ENCODE data around the gene SHROOM3.
"Not testable (repeated sequence)": the region's sequence is repeated elsewhere in the genome, so short reads cannot be mapped to it uniquely, and the experiment has no call there.

The SHROOM3 gene

GRCh38 chr4:76434901-76435527, at the start of gene SHROOM3:
SHROOM3 (plus strand) TSS chr4:76435229; CDS start chr4:76436053, 824 bp downstream.
- no peak for DNase-seq

GRCh38 chr4:76385974-76386373, 49.1 kb upstream of the SHROOM3 start:
- DNase-seq: no peak

GRCh38 chr4:76386566-76387305, 48.3 kb upstream of the SHROOM3 start:
- DNase-seq: peak; percentile 53

- no peak for DNase-seq
Observed at GRCh38 chr4:76388160-76388908, 46.7 kb upstream of the SHROOM3 start.

- DNase-seq: no peak
Observed at GRCh38 chr4:76401654-76402053, 33.4 kb upstream of the SHROOM3 start.

GRCh38 chr4:76406081-76406480, 28.9 kb upstream of the SHROOM3 start:
- DNase-seq: no peak

GRCh38 chr4:76407440-76408119, 27.4 kb upstream of the SHROOM3 start:
- DNase-seq: peak; percentile 52

- DNase-seq: no peak
Observed at GRCh38 chr4:76410636-76411035, 24.4 kb upstream of the SHROOM3 start.

- DNase-seq: no peak
Observed at GRCh38 chr4:76420188-76420761, 14.8 kb upstream of the SHROOM3 start.

- peak; percentile 16 for DNase-seq
Observed at GRCh38 chr4:76420762-76421581, 14.1 kb upstream of the SHROOM3 start, which contains the start of gene CCDC158. CCDC158 (minus strand) TSS chr4:76421141; CDS start chr4:76403207, 17,934 bp downstream.

- DNase-seq: not testable (repeated sequence)
Observed at GRCh38 chr4:76423159-76423558, 11.9 kb upstream of the SHROOM3 start.

GRCh38 chr4:76426272-76426671, 8.8 kb upstream of the SHROOM3 start:
- no peak for DNase-seq

GRCh38 chr4:76429636-76430035, 5.4 kb upstream of the SHROOM3 start:
- DNase-seq: peak; percentile 35

- peak; percentile 60 for DNase-seq
Observed at GRCh38 chr4:76430519-76431388, 4.3 kb upstream of the SHROOM3 start.

GRCh38 chr4:76435528-76436319, 695 bp downstream of the SHROOM3 start:
- DNase-seq: no peak

- no peak for DNase-seq
Observed at GRCh38 chr4:76439491-76439890, 4.5 kb downstream of the SHROOM3 start.

GRCh38 chr4:76441881-76442280, 6.9 kb downstream of the SHROOM3 start:
- no peak for DNase-seq

- DNase-seq: no peak
Observed at GRCh38 chr4:76442807-76443206, 7.8 kb downstream of the SHROOM3 start.

- no peak for DNase-seq
Observed at GRCh38 chr4:76443376-76443775, 8.3 kb downstream of the SHROOM3 start.

- DNase-seq: no peak
Observed at GRCh38 chr4:76445911-76446310, 10.9 kb downstream of the SHROOM3 start.
